TTC549 (cell line): ENCODE data around the gene ZNF428.
"Not testable (repeated sequence)": the region's sequence is repeated elsewhere in the genome, so short reads cannot be mapped to it uniquely, and the experiment has no call there.

ENCODE experiments used
- FAIRE-seq: peaks from 2 replicates; lab custom pipeline; 2012; peaks lifted over from hg19 to GRCh38; lab: Jason Lieb, UNC

The ZNF428 gene

DNA sequence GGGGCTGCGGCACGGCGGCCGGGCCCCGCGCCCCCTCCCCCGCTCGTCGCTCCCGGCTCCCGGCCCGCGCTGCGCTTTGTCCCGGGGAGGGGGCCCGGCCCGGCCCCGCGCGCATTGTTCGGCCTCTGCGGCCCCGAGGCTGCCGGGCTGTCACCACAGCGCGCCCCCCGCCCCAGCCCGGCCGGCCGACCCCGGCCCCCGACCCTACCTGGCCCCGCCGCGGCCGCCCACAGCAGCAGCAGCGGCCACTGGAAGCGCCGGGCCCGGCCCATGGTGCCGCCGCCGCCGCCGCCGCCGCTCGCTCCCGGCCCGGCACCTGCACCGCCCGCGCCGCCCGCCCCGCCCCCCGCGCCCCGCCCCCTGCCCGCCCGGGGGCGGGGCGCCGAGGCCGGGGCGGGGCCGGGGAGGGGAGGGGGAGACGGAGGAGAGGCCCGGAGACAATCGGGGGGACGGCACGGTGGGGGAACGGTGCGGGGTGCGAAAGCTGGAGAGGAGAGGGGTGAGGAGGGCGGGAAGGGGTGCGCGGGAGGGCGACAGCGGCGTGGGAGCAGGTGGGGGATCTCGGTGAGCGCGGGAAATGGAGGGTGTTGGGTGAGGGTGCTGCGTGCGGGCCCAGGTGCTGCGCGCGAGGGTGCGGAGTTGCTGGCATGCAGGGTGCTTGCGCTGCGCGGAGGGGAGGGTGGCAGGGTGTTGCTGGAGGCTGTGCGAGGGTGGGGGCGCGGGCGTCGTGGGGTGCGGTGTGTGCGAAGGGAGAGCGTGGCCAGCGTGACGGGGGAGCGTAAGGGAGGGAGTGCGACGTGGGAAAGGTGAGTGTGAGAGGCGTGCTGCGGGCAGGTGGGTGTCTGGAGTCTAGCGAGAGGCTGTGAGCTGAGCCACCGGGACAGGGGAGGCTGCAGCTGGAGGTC, 20.3 kb upstream of the ZNF428 start, which contains the start of gene CADM4:
Gene CADM4, minus strand, starts transcription at position 332 of the 905 bp plus-strand sequence. Its CDS starts 60 bp downstream, at position 272.
- no peak for FAIRE-seq

DNA sequence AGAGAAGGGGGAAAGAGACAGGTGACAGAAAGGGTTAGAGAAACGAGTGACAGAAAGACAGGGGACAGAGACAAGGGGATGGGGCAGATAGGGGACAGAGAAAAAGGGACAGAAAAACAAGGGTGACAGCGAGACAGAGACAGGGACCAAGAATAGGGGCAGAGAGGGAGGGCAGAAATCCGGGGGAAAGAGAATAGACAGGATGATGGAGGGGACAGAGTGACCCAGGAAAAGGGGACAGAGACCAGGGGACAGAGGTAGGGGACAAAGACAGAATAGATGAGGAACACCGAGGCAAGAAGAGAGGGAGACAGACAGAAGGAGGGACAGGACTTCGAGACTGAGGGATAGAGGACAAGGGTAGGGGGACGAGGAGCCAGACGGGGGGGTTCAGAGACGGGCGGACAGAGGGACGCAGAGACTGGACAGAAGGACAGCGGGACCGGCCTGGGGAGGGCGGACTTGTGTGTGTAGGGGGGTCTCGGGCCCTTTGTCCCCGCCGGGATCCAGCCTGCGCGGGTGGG, 19.6 kb upstream of the ZNF428 start:
- FAIRE-seq, result no peak

DNA sequence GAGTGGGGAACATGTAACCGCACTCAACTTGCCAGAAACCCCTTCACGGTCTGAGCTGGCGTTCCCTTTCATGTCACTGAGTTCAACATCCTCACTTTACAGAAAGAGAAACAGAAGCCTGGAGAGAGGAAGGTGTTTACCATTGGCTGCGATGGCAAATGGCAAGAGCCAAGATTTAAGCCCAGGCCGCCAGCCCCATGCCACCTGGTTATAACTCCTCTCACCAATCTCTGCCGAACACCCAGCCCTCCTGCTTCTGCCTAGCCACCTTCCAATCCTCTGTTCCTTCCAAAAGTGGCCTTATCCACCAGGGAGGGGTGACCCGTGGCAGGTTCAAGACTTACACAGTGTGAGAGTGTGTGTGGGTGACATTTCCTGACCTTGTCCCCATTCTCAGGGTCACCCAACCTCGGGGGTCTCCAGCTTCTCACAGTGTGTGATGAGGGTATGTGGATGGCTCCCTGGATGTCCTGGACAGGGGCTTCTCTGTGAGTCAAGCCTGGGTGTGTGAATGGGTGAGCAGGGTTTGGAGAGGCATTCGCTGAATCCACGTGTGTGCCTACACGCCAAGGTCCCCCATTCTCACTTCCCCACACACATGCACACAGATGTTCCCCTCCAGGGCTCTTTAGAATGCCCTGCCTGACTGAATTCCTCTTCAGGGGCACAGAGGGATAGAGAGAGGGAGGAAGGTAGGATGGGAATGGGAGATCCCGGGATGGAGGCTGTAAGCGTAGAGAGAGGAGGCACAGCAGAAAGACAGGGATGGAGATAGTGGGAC, 19.0 kb upstream of the ZNF428 start:
- FAIRE-seq, result no peak

- FAIRE-seq, result no peak
Measured at GRCh38 chr19:43636121-43636683, 16.8 kb upstream of the ZNF428 start.

DNA sequence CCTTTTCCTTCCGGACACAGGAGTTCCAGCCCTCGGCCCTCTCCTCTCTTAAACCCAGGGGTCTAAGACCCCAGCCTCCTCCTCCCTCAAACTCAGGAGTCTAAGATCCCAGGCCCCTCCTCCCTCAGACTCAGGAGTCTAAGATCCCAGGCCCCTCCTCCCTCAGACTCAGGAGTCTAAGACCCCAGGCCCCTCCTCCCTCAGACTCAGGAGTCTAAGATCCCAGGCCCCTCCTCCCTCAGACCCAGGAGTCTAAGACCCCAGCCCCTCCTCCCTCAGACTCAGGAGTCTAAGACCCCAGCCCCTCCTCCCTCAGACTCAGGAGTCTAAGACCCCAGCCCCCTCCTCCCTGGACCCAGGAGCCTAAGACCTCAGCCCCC, 16.1 kb upstream of the ZNF428 start:
- FAIRE-seq, result not testable (repeated sequence)

DNA sequence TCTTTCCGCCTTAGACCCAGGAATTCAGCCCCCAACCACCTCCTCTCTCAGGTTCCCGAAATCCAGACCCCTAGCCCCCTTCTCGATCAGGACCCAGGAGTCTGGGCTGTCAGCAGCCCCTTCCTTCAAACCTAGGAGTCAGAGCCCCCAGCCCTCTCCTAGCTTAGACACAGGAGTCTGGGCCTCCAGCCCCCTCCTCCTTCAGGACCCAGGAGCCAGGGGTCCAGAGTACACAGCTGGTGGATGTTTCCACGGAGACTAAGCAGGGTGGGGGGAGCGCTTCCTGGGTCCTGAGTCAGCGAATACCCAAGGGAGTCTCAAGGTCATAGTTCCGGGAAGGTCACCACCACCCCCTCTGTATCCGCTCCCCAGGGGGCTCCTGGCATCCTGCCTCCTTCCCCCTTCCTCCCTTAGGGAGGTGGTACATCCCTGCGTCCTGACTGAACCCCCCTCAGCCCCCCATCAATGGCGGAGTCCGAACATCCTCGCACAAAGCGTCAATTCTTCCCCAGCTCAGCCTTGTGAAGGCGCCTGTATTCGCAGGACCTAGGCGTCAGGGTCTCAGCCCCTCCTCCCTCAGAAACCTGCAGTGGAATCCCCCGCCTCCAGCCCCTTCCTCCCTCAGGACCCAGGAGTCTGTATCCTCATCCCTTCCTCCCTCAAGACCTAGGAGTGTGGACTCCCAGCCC, 15.6 kb upstream of the ZNF428 start:
- no peak for FAIRE-seq

- no peak for FAIRE-seq
Measured at GRCh38 chr19:43634506-43634871, 15.1 kb upstream of the ZNF428 start.

- FAIRE-seq, result no peak
Measured at GRCh38 chr19:43634068-43634467, 14.6 kb upstream of the ZNF428 start.

- FAIRE-seq, result no peak
Measured at GRCh38 chr19:43633520-43633919, 14.1 kb upstream of the ZNF428 start.

- FAIRE-seq, result no peak
Measured at GRCh38 chr19:43631491-43631890, 12.1 kb upstream of the ZNF428 start.

DNA sequence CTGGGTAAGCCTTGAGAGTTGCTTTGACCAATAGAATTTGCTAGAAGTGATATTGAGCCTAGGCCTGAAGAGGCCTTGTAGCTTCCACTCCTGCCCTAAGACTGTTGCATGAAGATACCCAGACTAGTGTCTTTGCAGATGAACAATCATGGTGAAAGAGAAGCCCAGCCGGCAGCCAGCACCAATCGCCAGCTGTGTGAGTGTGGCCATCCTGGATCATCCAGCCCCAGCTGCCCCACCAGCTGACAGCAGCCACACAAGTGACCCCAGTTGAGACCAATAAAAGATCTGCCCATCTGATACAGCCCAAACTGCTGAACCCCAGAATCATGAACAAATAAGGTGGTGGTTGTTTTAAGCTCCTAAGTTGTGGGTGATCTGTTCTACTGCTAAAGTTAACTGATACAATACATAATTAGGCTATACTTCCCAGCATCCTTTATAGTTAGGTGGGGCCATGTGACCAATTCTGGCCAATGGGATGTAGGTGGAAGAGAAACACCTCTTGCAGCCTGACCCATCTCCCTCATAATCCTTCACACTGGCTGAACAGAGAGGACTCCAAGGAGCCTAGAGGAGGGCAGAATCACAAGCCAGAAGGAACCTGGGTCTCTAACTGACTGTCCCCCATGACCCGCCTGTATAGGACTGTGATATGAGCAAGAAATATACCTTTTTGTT, 9.4 kb upstream of the ZNF428 start:
- no peak for FAIRE-seq

- FAIRE-seq, result no peak
Measured at GRCh38 chr19:43626838-43627237, 7.4 kb upstream of the ZNF428 start.

- FAIRE-seq, result no peak
Measured at GRCh38 chr19:43625918-43626579, 6.6 kb upstream of the ZNF428 start.

GRCh38 chr19:43624933-43625332, 5.5 kb upstream of the ZNF428 start:
- FAIRE-seq, result no peak

DNA sequence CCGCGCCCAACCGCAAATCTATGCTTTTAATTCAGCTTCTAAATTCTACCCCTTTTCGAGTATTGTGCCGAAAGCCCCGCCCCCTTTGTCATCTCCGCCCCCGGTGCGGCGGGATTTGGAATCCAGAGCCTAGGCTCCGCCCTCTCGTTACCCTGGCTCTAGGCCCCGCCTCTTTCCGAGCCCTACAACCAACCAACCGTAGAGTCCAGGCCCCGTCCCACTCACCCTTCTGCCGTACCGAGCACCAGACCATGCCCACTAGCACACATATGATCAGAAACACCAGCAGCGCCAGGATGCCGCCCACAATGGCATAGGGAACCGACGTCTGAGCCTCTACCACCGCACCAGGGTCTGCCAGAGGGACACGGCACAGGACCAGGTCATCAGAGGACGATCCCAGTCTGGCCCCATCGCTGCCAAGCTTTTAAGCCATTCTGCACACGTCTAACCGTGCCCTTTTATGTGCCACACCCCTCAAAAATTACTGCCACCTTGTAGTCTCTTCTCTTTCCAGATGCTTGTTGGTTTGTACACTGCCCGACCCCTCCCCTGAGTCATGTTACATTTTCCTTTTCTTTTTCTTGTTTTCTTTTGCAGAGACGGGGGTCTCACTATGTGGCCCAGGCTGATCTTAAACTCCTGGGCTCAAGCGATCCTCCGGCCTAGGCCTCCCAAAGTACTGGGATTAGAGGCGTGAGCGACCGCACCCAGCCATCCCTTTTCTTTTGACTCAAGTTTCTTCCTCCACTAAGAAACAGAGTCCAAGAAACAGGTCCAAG, 4.7 kb upstream of the ZNF428 start:
- FAIRE-seq, result no peak

GRCh38 chr19:43622956-43623355, 3.5 kb upstream of the ZNF428 start:
- FAIRE-seq, result no peak

GRCh38 chr19:43622070-43622469, 2.6 kb upstream of the ZNF428 start:
- no peak for FAIRE-seq

DNA sequence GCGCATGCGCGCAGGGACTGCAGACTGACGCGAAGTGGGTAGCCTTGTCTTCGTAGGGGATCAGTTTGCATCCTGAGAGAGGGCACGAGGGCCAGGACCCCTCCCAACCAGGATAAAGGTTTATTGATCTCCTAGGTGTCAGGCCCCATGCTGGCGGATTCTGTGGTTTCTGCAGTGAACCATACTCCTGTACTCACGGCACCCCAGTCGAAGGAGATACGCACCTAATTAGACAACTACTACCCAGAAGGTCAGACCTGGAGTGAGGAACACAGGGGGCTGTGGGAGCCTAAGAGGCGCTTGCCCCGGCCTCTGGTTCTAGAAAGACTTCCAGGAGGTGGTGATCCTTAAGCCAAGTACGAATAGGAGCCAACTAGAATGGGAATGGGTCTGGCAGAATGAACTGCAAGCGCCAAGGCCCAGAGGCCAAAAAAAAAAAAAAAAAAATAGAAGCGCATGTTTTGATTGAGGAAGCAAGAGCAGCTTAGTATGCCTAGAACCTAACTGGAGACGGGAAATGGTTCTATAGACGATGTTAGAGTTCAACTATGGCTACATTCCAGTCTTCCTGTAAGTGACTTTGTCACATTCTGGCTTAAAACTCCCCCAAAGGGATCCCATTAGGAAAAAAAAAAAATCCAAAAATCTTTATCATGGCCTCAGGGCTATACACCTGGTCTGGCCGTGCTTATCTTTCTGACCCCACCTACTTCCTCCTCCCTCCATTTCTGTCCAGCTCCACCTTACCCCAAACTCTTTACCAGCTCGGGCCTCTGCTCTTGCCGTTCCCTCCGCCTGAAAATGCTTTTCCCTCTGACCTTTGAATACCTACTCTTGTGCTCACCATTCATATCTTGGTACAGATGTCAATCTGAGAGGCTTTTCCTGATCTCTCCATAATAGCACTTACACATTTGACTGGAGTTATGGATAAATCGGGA, 902 bp upstream of the ZNF428 start:
- FAIRE-seq, result no peak

- FAIRE-seq, result no peak
Measured at GRCh38 chr19:43618921-43619261, 538 bp downstream of the ZNF428 start.
